ENCODE measurements around the gene WDR35.

The WDR35 gene

DNA sequence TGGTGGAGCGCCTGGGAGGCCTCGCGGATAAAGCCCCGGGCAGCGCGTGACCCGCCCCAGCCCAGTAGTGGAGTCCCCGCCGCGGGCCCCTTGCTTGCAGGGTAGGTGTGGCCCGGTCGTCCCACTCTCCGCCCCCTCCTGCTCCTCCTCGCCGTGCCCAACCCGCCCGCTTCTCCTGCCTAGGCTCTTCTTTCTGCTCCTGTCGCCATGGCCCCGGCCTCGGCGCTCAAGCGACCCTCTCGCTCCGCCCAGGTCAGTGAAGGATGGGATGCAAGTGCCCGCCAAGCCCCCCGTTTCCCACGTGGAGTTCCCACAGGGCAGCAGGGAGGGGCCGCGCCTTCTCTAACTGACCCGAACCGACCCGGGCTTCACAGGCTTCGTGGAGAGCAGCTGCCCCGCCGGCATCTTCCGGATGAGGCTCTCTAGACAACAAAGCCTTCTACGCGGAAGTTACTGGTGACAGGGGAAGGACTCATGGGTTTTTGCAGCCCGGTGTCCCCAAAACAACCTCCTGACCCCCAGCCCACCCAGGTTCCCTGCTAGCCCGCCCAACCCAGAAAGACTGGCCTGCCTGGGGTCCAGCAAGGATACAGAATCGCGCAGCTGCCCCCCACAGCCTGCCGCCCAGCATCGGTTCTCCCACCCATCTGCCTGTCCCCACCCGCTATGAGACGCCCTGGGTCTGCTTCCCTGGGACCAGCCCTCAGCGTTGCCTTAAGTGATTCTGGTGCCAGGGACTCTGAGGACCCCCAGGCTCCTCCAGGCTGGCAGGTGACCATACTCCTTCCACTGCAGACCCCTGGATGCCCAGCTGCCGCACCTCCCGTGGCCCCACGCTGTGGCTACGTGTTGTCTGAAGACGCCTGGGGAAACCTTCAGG is 121.0 kb downstream of the WDR35 start:
- TF ChIP-seq POLR2A (IDR thresholded peaks at IDR 0.05; ENCODE audit: low read depth, low read length) (no peak), TAF1 (IDR thresholded peaks at IDR 0.05; ENCODE audit: low read depth, low read length) (no peak), POLR2AphosphoS5 (IDR thresholded peaks at IDR 0.05; ENCODE audit: low read depth, low read length) (no peak), POU2F2 (IDR thresholded peaks at IDR 0.05; ENCODE audit: low read depth, low read length) (no peak), PAX5 (IDR thresholded peaks at IDR 0.05; ENCODE audit: insufficient read depth, low read length, severe bottlenecking) (no peak), SPI1 (IDR thresholded peaks at IDR 0.05; ENCODE audit: low read depth, low read length) (no peak)
- DNase-seq (ENCODE audit: insufficient read length, low spot score) (peak; percentile 60), FAIRE-seq (no peak)

DNA sequence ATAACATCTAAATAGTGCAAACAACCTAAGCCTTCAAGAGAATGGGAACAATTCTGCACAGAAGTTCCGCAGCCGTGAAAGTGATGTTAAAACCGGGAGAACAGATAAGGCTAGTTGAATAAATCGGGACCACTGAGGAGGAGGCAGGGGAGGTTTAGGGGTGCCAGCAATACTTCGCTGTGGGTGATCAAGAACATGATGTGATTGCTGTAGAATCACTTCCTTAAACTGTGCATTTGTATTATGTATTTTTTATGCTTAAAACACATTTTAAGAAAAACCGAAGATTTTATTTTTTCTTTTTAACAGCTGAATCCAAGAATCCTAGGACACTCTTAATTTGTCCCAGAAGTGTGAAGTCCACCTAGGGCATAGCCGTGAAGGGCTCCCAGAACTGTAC is 121.7 kb downstream of the WDR35 start:
- FAIRE-seq (no peak), DNase-seq (ENCODE audit: insufficient read length, low spot score) (no peak)
- TF ChIP-seq SPI1 (IDR thresholded peaks at IDR 0.05; ENCODE audit: low read depth, low read length) = peak; percentile 85
- no peak for TF ChIP-seq PAX5 (IDR thresholded peaks at IDR 0.05; ENCODE audit: insufficient read depth, low read length, severe bottlenecking)

DNA sequence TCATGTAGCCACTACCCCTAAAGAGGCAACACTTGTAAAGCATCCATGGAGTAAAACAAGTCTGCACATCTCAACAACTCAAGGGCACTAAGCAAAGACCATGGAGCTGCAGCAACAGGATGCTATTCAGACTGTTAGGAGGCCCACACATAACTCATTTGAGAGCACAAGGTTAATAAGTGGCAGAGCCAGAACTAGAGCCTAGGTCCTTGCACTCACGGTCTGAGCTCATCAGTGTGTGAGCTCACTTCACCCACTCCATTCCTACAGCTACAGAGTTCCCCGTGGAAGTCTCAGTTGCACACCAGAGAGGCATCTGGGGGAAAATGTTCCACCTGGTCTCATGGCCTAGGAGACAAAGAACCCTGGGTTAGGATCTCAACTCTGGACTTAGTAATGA is 123.1 kb downstream of the WDR35 start:
- DNase-seq (ENCODE audit: insufficient read length, low spot score) (no peak), FAIRE-seq (no peak)
- TF ChIP-seq PAX5 (IDR thresholded peaks at IDR 0.05; ENCODE audit: insufficient read depth, low read length, severe bottlenecking) (no peak), TAF1 (IDR thresholded peaks at IDR 0.05; ENCODE audit: low read depth, low read length) (no peak), POLR2AphosphoS5 (IDR thresholded peaks at IDR 0.05; ENCODE audit: low read depth, low read length) (no peak), POU2F2 (IDR thresholded peaks at IDR 0.05; ENCODE audit: low read depth, low read length) (no peak), POLR2A (IDR thresholded peaks at IDR 0.05; ENCODE audit: low read depth, low read length) (no peak), SPI1 (IDR thresholded peaks at IDR 0.05; ENCODE audit: low read depth, low read length) (no peak)

DNA sequence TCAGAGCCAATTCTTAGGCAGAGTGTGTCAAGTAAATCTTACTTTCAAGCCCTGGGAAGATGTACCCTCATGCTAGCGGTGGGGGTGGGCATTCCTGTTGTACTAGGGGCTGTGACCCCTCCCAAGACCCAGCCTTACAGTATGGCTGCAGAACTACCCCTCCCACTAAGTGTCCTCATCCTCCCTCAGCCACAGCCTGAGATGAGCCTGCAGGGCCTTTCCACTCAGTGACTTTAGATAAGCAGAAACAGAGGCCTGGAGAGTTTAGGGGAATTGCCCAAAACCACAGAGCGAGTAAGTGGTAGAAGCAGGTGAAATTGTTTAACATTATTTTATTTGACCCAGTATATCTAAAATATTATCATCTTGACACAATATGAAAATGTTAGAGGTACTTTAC is 124.8 kb downstream of the WDR35 start:
- no peak for TF ChIP-seq POU2F2 (IDR thresholded peaks at IDR 0.05; ENCODE audit: low read depth, low read length)
- TF ChIP-seq TAF1 (IDR thresholded peaks at IDR 0.05; ENCODE audit: low read depth, low read length) = no peak
- no peak for TF ChIP-seq POLR2A (IDR thresholded peaks at IDR 0.05; ENCODE audit: low read depth, low read length)
- no peak for TF ChIP-seq PAX5 (IDR thresholded peaks at IDR 0.05; ENCODE audit: insufficient read depth, low read length, severe bottlenecking)
- TF ChIP-seq SPI1 (IDR thresholded peaks at IDR 0.05; ENCODE audit: low read depth, low read length) = no peak
- TF ChIP-seq POLR2AphosphoS5 (IDR thresholded peaks at IDR 0.05; ENCODE audit: low read depth, low read length) = no peak
- FAIRE-seq (no peak), DNase-seq (ENCODE audit: insufficient read length, low spot score) (no peak)

DNA sequence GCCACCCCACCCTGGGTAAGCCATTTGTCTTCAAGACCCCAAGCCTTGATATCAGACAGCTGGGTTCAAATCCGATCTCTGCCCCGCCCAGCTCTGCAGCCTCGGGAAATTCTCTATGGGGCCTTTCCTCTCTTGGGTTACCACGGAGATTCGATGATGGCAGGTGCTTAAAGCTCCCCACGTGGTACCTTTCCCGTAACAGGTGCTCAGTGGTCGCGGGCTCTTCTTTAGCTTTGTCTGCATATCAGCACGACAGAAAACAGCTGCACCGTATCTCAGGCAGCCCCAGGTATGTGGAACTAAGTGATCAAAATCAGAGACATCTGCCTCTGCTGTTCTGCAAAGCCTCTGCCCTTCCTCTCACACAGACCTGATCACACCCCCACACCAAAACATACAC is 125.5 kb downstream of the WDR35 start:
- FAIRE-seq (no peak), DNase-seq (ENCODE audit: insufficient read length, low spot score) (no peak)
- TF ChIP-seq POLR2A (IDR thresholded peaks at IDR 0.05; ENCODE audit: low read depth, low read length) = no peak
- no peak for TF ChIP-seq POU2F2 (IDR thresholded peaks at IDR 0.05; ENCODE audit: low read depth, low read length)
- no peak for TF ChIP-seq TAF1 (IDR thresholded peaks at IDR 0.05; ENCODE audit: low read depth, low read length)
- no peak for TF ChIP-seq PAX5 (IDR thresholded peaks at IDR 0.05; ENCODE audit: insufficient read depth, low read length, severe bottlenecking)
- TF ChIP-seq SPI1 (IDR thresholded peaks at IDR 0.05; ENCODE audit: low read depth, low read length) = no peak
- TF ChIP-seq POLR2AphosphoS5 (IDR thresholded peaks at IDR 0.05; ENCODE audit: low read depth, low read length) = no peak

DNA sequence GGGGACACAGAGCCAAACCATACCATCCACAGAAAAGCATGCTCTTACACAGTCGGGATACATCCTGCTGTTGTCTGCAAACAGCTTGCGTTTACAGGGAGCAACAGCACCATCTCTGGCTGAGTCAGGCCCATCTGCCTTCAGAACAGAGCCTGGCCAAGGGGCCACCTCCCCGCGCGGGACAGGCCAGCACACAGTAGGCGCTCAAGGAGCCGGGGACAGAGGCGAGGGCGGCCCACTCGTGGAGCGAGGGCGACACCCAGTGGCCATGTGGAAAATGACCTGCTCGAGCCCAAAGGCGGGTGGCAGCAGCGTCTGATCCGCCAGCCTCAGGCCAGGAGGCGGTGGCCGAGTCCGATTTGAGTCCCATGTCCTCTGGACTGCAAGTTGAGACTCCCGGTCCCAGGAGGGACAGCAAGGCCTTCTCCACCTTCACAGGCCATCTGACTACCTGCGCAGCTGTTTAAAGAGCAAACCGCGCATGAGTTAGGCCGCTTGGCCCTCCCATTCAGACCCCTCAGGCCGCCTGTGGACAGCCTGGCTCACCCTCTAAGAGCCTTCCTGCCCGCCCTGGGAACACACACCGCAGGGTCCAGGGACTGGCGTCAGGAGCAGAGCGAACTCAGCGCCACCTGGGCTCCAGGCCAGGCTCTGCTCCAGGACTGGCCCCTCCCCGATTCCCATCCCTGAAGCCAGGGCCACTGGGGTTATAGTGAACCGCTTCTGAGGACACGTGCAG is 126.4 kb downstream of the WDR35 start:
- TF ChIP-seq POU2F2 (IDR thresholded peaks at IDR 0.05; ENCODE audit: low read depth, low read length) = no peak
- TF ChIP-seq TAF1 (IDR thresholded peaks at IDR 0.05; ENCODE audit: low read depth, low read length) = no peak
- TF ChIP-seq PAX5 (IDR thresholded peaks at IDR 0.05; ENCODE audit: insufficient read depth, low read length, severe bottlenecking) = no peak
- TF ChIP-seq SPI1 (IDR thresholded peaks at IDR 0.05; ENCODE audit: low read depth, low read length) = no peak
- no peak for TF ChIP-seq POLR2AphosphoS5 (IDR thresholded peaks at IDR 0.05; ENCODE audit: low read depth, low read length)
- no peak for TF ChIP-seq POLR2A (IDR thresholded peaks at IDR 0.05; ENCODE audit: low read depth, low read length)
- FAIRE-seq (peak; percentile 92), DNase-seq (ENCODE audit: insufficient read length, low spot score) (peak; percentile 80)

DNA sequence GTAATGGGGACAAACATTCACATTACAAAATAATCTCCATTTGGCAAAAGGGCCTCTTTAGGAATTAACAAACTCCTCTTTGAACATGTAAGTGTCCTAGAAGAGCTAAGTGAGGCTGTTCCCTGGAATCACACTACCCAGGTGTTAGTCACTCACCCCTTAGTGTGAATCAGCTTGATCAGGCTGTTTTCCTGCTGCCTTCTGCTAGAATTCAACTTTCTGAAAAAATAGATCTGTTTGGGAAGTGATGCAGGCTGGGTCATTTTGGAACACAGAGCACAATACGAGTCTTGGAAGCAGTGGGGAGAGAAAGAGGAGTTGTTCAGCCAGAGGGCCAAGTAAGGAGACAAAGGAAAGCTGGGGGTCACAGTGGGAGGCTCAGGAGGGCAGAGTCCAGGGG is 128.1 kb downstream of the WDR35 start:
- FAIRE-seq = no peak

More for the DNA sequence above, 128.1 kb downstream of the WDR35 start:
- no peak for DNase-seq (ENCODE audit: insufficient read length, low spot score)
- no peak for TF ChIP-seq POLR2A (IDR thresholded peaks at IDR 0.05; ENCODE audit: low read depth, low read length)
- TF ChIP-seq PAX5 (IDR thresholded peaks at IDR 0.05; ENCODE audit: insufficient read depth, low read length, severe bottlenecking) = no peak
- TF ChIP-seq POU2F2 (IDR thresholded peaks at IDR 0.05; ENCODE audit: low read depth, low read length) = no peak
- no peak for TF ChIP-seq SPI1 (IDR thresholded peaks at IDR 0.05; ENCODE audit: low read depth, low read length)
- TF ChIP-seq TAF1 (IDR thresholded peaks at IDR 0.05; ENCODE audit: low read depth, low read length) = no peak
- no peak for TF ChIP-seq POLR2AphosphoS5 (IDR thresholded peaks at IDR 0.05; ENCODE audit: low read depth, low read length)
